Activated naive CD8-positive, alpha-beta T cell treated with anti-CD3 and anti-CD28 coated beads, Interleukin-2, amount 50 U/mL, for 24 hours (primary cell): ENCODE results near the gene CALML3.
"Not testable (repeated sequence)": the region's sequence is repeated elsewhere in the genome, so short reads cannot be mapped to it uniquely, and the experiment has no call there.

Experiments
- ATAC-seq: fragments of 150-1000 bp; cut with Tn5 transposase; one replicate; pipeline ENCODE4 v1.10.0; 2021
- DNase-seq: peaks from one replicate; pipeline ENCODE4 v3.0.0; 2021
- H3K27ac Mint-ChIP-seq: one replicate; pipeline ENCODE4 v1.8.0; 2021; ENCODE audit warnings: mild to moderate bottlenecking, mixed read lengths
- H3K27me3 Mint-ChIP-seq: one replicate; pipeline ENCODE4 v1.8.0; 2021; ENCODE audit warnings: mixed read lengths
- H3K36me3 Mint-ChIP-seq: one replicate; pipeline ENCODE4 v1.8.0; 2021; ENCODE audit warnings: low read depth, mixed read lengths
- H3K4me1 Mint-ChIP-seq: one replicate; pipeline ENCODE4 v1.8.0; 2021; ENCODE audit warnings: mixed read lengths
- H3K4me3 Mint-ChIP-seq: one replicate; pipeline ENCODE4 v1.8.0; 2021; ENCODE audit warnings: mild to moderate bottlenecking, moderate library complexity, mixed read lengths
- H3K9me3 Mint-ChIP-seq: one replicate; pipeline ENCODE4 v1.8.0; 2021; ENCODE audit warnings: mixed read lengths

Gene CALML3

GRCh38 chr10:5524641-5525560 is at the start of gene CALML3:
CALML3 (plus strand) TSS chr10:5524961; CDS start chr10:5525086, 125 bp downstream.
- Mint-ChIP-seq H3K4me1 (no peaks in the 10 kb centered on the region), H3K4me3 (no peak within 1 kb of the TSS), H3K27ac (no peak within 1 kb of the TSS), H3K36me3 (no peaks in the 10 kb centered on the region), H3K27me3 (peaks cover 2% of the 10 kb centered on the region), H3K9me3 (no peaks in the 10 kb centered on the region)
- DNase-seq: no peak
- no peak for ATAC-seq

- not testable (repeated sequence) for H3K36me3 Mint-ChIP-seq, H3K9me3 Mint-ChIP-seq, H3K27ac Mint-ChIP-seq, DNase-seq, H3K4me3 Mint-ChIP-seq, H3K27me3 Mint-ChIP-seq, H3K4me1 Mint-ChIP-seq, ATAC-seq
Measured at GRCh38 chr10:5475088-5475487, 49.7 kb upstream of the CALML3 start.

GRCh38 chr10:5475974-5476807 is 48.6 kb upstream of the CALML3 start:
- H3K27ac Mint-ChIP-seq, H3K36me3 Mint-ChIP-seq, ATAC-seq, H3K27me3 Mint-ChIP-seq, H3K4me3 Mint-ChIP-seq, H3K9me3 Mint-ChIP-seq, DNase-seq: not testable (repeated sequence)
- peaks cover 11% of the 10 kb centered on the region for H3K4me1 Mint-ChIP-seq

- DNase-seq (no peak), ATAC-seq (no peak)
- Mint-ChIP-seq H3K4me3 (no peak overlapping the region), H3K9me3 (no peaks in the 10 kb centered on the region), H3K36me3 (no peaks in the 10 kb centered on the region), H3K4me1 (peaks cover 11% of the 10 kb centered on the region), H3K27ac (no peak overlapping the region), H3K27me3 (no peaks in the 10 kb centered on the region)
Measured at GRCh38 chr10:5476918-5477525, 47.7 kb upstream of the CALML3 start.

- DNase-seq (no peak), ATAC-seq (no peak)
- no peak overlapping the region for H3K4me3 Mint-ChIP-seq
- H3K4me1 Mint-ChIP-seq: peaks cover 11% of the 10 kb centered on the region
- no peaks in the 10 kb centered on the region for H3K27me3 Mint-ChIP-seq
- H3K9me3 Mint-ChIP-seq: no peaks in the 10 kb centered on the region
- H3K36me3 Mint-ChIP-seq: no peaks in the 10 kb centered on the region
- no peak overlapping the region for H3K27ac Mint-ChIP-seq
Measured at GRCh38 chr10:5477948-5478693, 46.6 kb upstream of the CALML3 start.

GRCh38 chr10:5478694-5479305 is 46.0 kb upstream of the CALML3 start:
- no peak for DNase-seq
- Mint-ChIP-seq H3K27ac (no peak overlapping the region), H3K27me3 (no peaks in the 10 kb centered on the region), H3K4me3 (no peak overlapping the region), H3K4me1 (peaks cover 11% of the 10 kb centered on the region), H3K36me3 (no peaks in the 10 kb centered on the region), H3K9me3 (no peaks in the 10 kb centered on the region)
- no peak for ATAC-seq

- Mint-ChIP-seq H3K9me3 (no peaks in the 10 kb centered on the region), H3K4me3 (peak overlapping the region; percentile 18), H3K4me1 (peaks cover 11% of the 10 kb centered on the region), H3K36me3 (no peaks in the 10 kb centered on the region), H3K27me3 (no peaks in the 10 kb centered on the region), H3K27ac (no peak overlapping the region)
- DNase-seq (no peak), ATAC-seq (peak; percentile 55)
Measured at GRCh38 chr10:5479481-5480161, 45.1 kb upstream of the CALML3 start.

GRCh38 chr10:5480162-5480941 is 44.4 kb upstream of the CALML3 start:
- ATAC-seq (no peak), DNase-seq (no peak)
- no peak overlapping the region for H3K27ac Mint-ChIP-seq
- no peaks in the 10 kb centered on the region for H3K27me3 Mint-ChIP-seq
- H3K9me3 Mint-ChIP-seq: no peaks in the 10 kb centered on the region
- H3K4me3 Mint-ChIP-seq: peak overlapping the region; percentile 18
- H3K4me1 Mint-ChIP-seq: peaks cover 11% of the 10 kb centered on the region
- H3K36me3 Mint-ChIP-seq: no peaks in the 10 kb centered on the region

GRCh38 chr10:5481121-5481520 is 43.6 kb upstream of the CALML3 start:
- DNase-seq (no peak), ATAC-seq (no peak)
- H3K9me3 Mint-ChIP-seq: no peaks in the 10 kb centered on the region
- peaks cover 11% of the 10 kb centered on the region for H3K4me1 Mint-ChIP-seq
- H3K36me3 Mint-ChIP-seq: no peaks in the 10 kb centered on the region
- no peak overlapping the region for H3K4me3 Mint-ChIP-seq
- no peaks in the 10 kb centered on the region for H3K27me3 Mint-ChIP-seq
- H3K27ac Mint-ChIP-seq: no peak overlapping the region

- DNase-seq (no peak), ATAC-seq (no peak)
- Mint-ChIP-seq H3K4me1 (peaks cover 11% of the 10 kb centered on the region), H3K36me3 (no peaks in the 10 kb centered on the region), H3K27me3 (no peaks in the 10 kb centered on the region), H3K9me3 (no peaks in the 10 kb centered on the region), H3K4me3 (no peak overlapping the region), H3K27ac (no peak overlapping the region)
Measured at GRCh38 chr10:5482016-5482415, 42.7 kb upstream of the CALML3 start.

GRCh38 chr10:5484205-5484604 is 40.6 kb upstream of the CALML3 start:
- Mint-ChIP-seq H3K9me3 (no peaks in the 10 kb centered on the region), H3K36me3 (no peaks in the 10 kb centered on the region), H3K4me3 (no peak overlapping the region), H3K27me3 (no peaks in the 10 kb centered on the region), H3K4me1 (peaks cover 8% of the 10 kb centered on the region), H3K27ac (no peak overlapping the region)
- DNase-seq: no peak
- ATAC-seq: no peak

GRCh38 chr10:5485290-5485689 is 39.5 kb upstream of the CALML3 start:
- Mint-ChIP-seq H3K4me3 (no peak overlapping the region), H3K36me3 (no peaks in the 10 kb centered on the region), H3K27me3 (no peaks in the 10 kb centered on the region), H3K9me3 (no peaks in the 10 kb centered on the region), H3K4me1 (peaks cover 3% of the 10 kb centered on the region), H3K27ac (no peak overlapping the region)
- DNase-seq: no peak
- ATAC-seq: no peak
